A673 (cell line): ENCODE results near the gene TMPRSS11E. TPM values are rescaled to one million over a fixed set of nuclear protein-coding genes. Genes with fewer than 3 reads are reported as not detected.
"Not testable (repeated sequence)": the region's sequence is repeated elsewhere in the genome, so short reads cannot be mapped to it uniquely, and the experiment has no call there.

Experiments used
- BruUV-seq: library from RNA; stranded (reverse); fragments of 400-500 nt; replicated peaks from 2 replicates; lab custom pipeline; 2021; lab: Mats Ljungman, UMichigan
- CTCF ChIA-PET: fragments of 300-600 bp; sonication (Branson Sonifier 250); formaldehyde crosslinking; loops from one replicate; lab custom pipeline; 2022; ENCODE audit warnings: antibody characterized with exemption; lab: Charles Lee
- POLR2A ChIA-PET: fragments of 300-600 bp; sonication (Branson Sonifier 250); formaldehyde crosslinking; loops from one replicate; lab custom pipeline; 2022; ENCODE audit warnings: antibody characterized with exemption; ENCODE audit not compliant: low non-redundant PET; lab: Charles Lee
- DNase-seq: peaks from one replicate; pipeline ENCODE4 v3.0.0-alpha.2; 2015; ENCODE audit warnings: low spot score
- H3K27ac ChIP-seq: fragments of 200-600 bp; sonication (generic); 2 replicates; pipeline ENCODE4 v1.5.1; 2016; ENCODE audit warnings: mixed run types, low read depth, mild to moderate bottlenecking, mixed read lengths, antibody characterized with exemption, low read length; ENCODE audit not compliant: poor library complexity, severe bottlenecking
- H3K27me3 ChIP-seq: fragments of 200-600 bp; sonication (generic); replicated peaks from 2 replicates; pipeline ENCODE4 v1.6.1; 2017; ENCODE audit warnings: mixed run types, low read depth, mild to moderate bottlenecking, mixed read lengths, antibody characterized with exemption, low read length; ENCODE audit not compliant: insufficient read depth, poor library complexity
- H3K36me3 ChIP-seq: fragments of 200-600 bp; sonication (generic); 2 replicates; pipeline ENCODE4 v1.6.1; 2016; ENCODE audit warnings: mixed run types, mild to moderate bottlenecking, mixed read lengths, antibody characterized with exemption, low read length; ENCODE audit not compliant: insufficient read depth, poor library complexity, severe bottlenecking
- H3K4me1 ChIP-seq: fragments of 200-600 bp; sonication (generic); 2 replicates; pipeline ENCODE4 v1.6.1; 2017; ENCODE audit warnings: mixed run types, mild to moderate bottlenecking, mixed read lengths, antibody characterized with exemption, low read length; ENCODE audit not compliant: insufficient read depth, poor library complexity, severe bottlenecking
- H3K4me3 ChIP-seq: fragments of 200-600 bp; sonication (generic); 2 replicates; pipeline ENCODE4 v1.5.1; 2016; ENCODE audit warnings: low read depth, mixed run types, mild to moderate bottlenecking, mixed read lengths, low read length; ENCODE audit not compliant: poor library complexity, severe bottlenecking
- H3K9me3 ChIP-seq: fragments of 200-600 bp; sonication (generic); 2 replicates; pipeline ENCODE4 v1.6.1; 2016; ENCODE audit warnings: mixed run types, low read depth, mild to moderate bottlenecking, mixed read lengths, antibody characterized with exemption, low read length; ENCODE audit not compliant: poor library complexity, severe bottlenecking
- CTCF ChIP-seq: fragments of 300-800, 200-600 bp; sonication (generic); conservative IDR thresholded peaks from 2 replicates; pipeline ENCODE4 v1.5.1; 2017; ENCODE audit warnings: low read depth, mild to moderate bottlenecking, antibody characterized with exemption, low read length, moderate library complexity, mixed read lengths
- EZH2 ChIP-seq: fragments of 200-600 bp; sonication (generic); IDR thresholded peaks from 2 replicates; pipeline ENCODE4 v1.6.1; 2017; ENCODE audit warnings: borderline replicate concordance, low read depth, mild to moderate bottlenecking, mixed read lengths, antibody characterized with exemption, low read length; ENCODE audit not compliant: poor library complexity, severe bottlenecking
- intact Hi-C: fragments of 100-400 bp; cut with micrococcal nuclease; formaldehyde crosslinking; loops from one replicate; pipeline ENCODE4 v1.10.0; 2022; ENCODE audit not compliant: unreplicated experiment
- total RNA-seq: library from RNA; stranded (reverse); gene quantifications from 2 replicates; pipeline ENCODE4 v1.2.3, GENCODE V29; 2021

Gene TMPRSS11E
- total RNA-seq, 1 experiment from 2014 or later = not detected

GRCh38 chr4:68404153-68404552 lies 43.1 kb upstream of the TMPRSS11E start:
- ChIA-PET POLR2A (no interaction called here), CTCF (no interaction called here)
- Histone ChIP-seq H3K4me1 (no peaks in the 10 kb centered on the region), H3K9me3 (no peaks in the 10 kb centered on the region), H3K4me3 (no peak overlapping the region), H3K27me3 (no peaks in the 10 kb centered on the region), H3K36me3 (no peaks in the 10 kb centered on the region), H3K27ac (no peak overlapping the region)
- no TSS peak for BruUV-seq
- DNase-seq = no peak
- TF ChIP-seq CTCF = no peak
- no peak for TF ChIP-seq EZH2
- intact Hi-C loops = no loop called here

- DNase-seq, H3K27me3 ChIP-seq, H3K4me3 ChIP-seq, POLR2A ChIA-PET, H3K9me3 ChIP-seq, intact Hi-C loops, H3K36me3 ChIP-seq, H3K4me1 ChIP-seq, CTCF ChIA-PET, H3K27ac ChIP-seq, BruUV-seq: not testable (repeated sequence)
Measured at GRCh38 chr4:68405718-68406478, 41.4 kb upstream of the TMPRSS11E start.

- H3K27ac ChIP-seq = no peak overlapping the region
- ChIA-PET POLR2A (no interaction called here), CTCF (no interaction called here)
- H3K27me3 ChIP-seq = no peaks in the 10 kb centered on the region
- no peaks in the 10 kb centered on the region for H3K4me1 ChIP-seq
- H3K9me3 ChIP-seq = no peaks in the 10 kb centered on the region
- TF ChIP-seq EZH2 (no peak), CTCF (no peak)
- H3K36me3 ChIP-seq = no peaks in the 10 kb centered on the region
- BruUV-seq = no TSS peak
- no peak for DNase-seq
- no peak overlapping the region for H3K4me3 ChIP-seq
- intact Hi-C loops = no loop called here
Measured at GRCh38 chr4:68406479-68406859, 40.8 kb upstream of the TMPRSS11E start.

GRCh38 chr4:68407015-68407867 lies 40.0 kb upstream of the TMPRSS11E start:
- H3K4me1 ChIP-seq, BruUV-seq, CTCF ChIA-PET: not testable (repeated sequence)

More at GRCh38 chr4:68407015-68407867, 40.0 kb upstream of the TMPRSS11E start:
- H3K27me3 ChIP-seq, H3K27ac ChIP-seq, H3K9me3 ChIP-seq, DNase-seq, H3K4me3 ChIP-seq, intact Hi-C loops, POLR2A ChIA-PET, H3K36me3 ChIP-seq: not testable (repeated sequence)
